NCI-H460 (cell line): ENCODE measurements around the gene RSPH1. TPM values are rescaled to one million over a fixed set of nuclear protein-coding genes. Genes with fewer than 3 reads are reported as not detected.

Source experiments
- DNase-seq: peaks from one replicate; pipeline ENCODE4 v3.0.0-alpha.2; 2016; ENCODE audit warnings: low read depth; ENCODE audit errors: extremely low read depth
- total RNA-seq: library from RNA; depleted of rRNA; stranded (reverse); fragments of >200 nt; shearing (Covaris generic); gene quantifications from 2 replicates; pipeline ENCODE4 v1.2.3, GENCODE V29; 2014

The RSPH1 gene
- total RNA-seq, 1 experiment from 2014 or later: 0.02 TPM

DNA sequence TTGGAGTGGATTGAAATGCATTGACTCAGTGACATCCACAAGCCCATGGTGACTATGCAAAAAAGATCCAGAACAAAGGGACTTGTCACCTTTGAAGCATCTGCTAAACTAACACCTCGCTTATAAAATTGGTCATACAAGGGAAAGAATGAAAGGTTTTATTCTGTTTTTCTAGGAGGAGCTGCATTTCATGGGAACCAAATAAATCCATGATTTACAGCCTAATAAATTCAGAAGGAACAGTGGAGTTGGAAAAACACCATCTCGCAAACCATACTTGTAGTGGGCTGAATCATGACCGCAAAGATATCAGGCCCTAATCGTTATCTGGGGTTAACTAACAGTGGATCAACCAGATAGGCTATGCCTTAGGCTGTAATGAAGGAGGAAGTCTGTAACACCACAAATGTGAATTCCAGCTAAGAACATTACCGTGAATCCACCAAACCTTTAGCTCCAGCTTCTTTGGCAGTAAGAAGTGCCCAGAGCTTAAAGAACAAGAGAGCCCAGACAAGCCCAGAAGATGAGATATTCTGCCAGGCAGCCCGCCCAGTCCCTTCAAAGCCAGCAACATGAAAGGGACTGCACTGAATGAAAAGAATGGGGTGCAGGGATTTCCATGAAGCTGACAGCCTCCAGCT lies 27.4 kb downstream of the RSPH1 start:
- DNase-seq: no peak

GRCh38 chr21:42467140-42467983 lies 28.7 kb downstream of the RSPH1 start:
- no peak for DNase-seq

GRCh38 chr21:42466700-42467099 lies 29.3 kb downstream of the RSPH1 start:
- no peak for DNase-seq

DNA sequence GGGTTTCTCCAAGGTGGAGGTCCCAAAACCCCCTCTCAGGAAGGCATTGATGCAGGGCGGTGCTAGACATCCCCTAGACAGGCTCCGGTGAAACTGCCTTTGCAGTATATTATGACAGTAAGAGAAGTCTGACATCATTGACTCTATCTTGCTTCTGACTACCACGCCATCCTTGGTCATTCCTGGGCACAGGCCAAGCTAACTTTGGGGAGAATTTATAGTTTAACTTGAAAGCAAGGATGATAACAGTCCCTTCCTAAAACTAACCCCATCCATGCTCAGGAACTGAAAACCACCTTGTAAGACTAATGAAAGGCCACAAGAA lies 30.3 kb downstream of the RSPH1 start:
- DNase-seq: no peak

DNA sequence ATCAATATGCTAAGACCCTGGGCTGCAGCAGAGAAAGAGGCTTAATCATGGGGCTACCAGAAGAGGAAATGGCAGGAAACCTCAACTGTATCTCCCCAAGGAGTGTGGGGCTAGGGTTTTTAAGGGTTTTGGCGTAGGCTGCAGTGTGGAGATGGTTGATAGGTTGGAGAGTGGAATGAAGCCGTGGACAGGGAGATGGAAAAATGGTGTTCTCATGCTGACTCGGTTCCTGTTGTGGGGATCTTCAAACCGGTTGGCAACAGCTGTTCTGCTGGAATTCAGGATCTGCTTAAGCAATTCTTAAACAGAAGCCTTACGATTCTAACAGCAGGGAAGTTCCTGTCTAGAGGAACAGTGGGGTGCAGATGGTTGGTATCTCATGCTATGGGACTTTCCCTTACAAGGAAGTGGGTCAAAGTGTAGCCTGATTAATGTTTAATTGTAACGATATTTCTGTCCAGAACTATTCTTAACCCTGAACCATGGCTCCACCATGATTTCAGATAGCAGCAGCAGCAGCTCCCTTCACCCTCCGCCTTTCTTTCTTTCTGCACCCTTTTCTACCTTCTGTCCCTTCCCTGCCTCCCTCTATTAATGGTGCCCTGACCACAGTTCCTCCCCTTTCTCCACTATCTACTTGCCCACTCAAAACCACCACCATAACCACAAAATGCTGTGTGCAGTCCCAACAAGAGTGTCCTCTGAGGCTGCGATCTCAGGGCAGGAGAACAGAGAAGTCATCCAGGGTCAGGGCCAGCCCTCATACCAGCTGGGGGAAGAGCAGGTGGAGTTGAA lies 30.8 kb downstream of the RSPH1 start:
- no peak for DNase-seq

DNA sequence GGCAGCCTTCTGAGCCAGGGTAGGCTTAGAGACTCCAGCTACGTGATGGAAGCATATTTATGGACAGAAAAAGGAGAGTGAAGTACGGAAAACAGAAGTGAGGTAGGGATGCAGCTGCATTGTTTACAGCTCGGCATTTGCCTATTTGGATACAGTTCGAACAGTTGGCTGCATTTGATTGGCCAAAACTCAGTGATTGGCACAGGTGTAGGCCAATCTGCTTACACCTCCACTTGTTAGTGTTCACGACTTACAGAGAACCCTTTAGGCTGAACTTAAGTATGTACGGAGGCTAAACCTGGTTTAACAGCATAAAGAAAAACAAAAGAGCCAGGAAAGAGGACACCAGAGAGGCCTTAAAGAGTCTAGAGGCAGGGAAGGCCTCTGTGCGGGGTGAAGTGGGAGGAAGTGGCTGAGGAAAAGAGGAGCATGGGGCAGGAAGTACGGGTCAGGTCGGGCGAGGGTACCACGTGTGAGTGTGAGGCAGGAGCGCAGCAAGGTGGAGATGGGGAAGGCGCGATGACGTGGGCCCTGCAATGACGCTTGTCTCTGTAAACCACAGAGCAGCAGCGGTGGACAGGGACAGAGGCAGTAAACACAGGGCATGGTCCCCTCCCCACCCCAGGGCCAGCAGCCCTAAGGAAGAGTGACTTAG lies 32.0 kb downstream of the RSPH1 start:
- DNase-seq: no peak

- DNase-seq: no peak
Measured at GRCh38 chr21:42461881-42462877, 33.8 kb downstream of the RSPH1 start.

DNA sequence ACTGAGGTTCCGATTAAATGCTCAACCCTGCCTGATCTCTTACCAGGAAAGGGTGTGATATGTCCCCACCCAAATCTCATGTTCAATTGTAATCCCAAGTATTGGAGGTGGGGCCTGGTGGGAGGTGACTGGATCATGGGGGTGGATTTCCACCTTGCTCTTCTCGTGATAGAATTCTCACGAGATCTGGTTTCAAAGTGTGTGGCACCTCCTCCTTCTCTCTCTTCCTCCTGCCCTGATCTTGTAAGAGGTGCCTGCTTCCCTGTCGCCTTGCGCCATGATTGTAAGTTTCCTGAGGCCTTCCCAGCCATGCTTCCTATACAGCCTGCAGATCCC lies 34.9 kb downstream of the RSPH1 start:
- DNase-seq: no peak

GRCh38 chr21:42460391-42461184 lies 35.4 kb downstream of the RSPH1 start:
- DNase-seq: no peak

GRCh38 chr21:42459546-42460215 lies 36.3 kb downstream of the RSPH1 start:
- DNase-seq: no peak

DNA sequence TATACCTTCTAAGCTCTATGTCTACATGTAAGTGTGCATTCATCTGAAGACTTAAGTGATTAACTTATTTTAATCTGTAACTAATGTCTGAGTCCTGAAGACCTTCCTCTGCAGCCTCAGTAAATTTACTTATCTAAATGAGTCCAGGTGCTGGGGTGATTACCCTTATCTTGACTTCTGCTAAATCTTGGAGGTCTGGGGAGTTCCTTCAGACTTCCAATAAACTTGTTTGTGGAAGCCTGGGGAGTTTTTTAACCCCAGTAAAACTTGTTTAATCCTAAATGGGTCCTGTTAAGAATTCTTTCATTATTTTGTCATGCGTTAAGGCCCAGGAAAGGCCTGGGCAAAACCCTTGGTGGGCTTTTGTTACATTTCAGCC lies 37.0 kb downstream of the RSPH1 start:
- no peak for DNase-seq

- DNase-seq: no peak
Measured at GRCh38 chr21:42456457-42456856, 39.6 kb downstream of the RSPH1 start.

GRCh38 chr21:42455754-42456440 lies 40.1 kb downstream of the RSPH1 start:
- no peak for DNase-seq

DNA sequence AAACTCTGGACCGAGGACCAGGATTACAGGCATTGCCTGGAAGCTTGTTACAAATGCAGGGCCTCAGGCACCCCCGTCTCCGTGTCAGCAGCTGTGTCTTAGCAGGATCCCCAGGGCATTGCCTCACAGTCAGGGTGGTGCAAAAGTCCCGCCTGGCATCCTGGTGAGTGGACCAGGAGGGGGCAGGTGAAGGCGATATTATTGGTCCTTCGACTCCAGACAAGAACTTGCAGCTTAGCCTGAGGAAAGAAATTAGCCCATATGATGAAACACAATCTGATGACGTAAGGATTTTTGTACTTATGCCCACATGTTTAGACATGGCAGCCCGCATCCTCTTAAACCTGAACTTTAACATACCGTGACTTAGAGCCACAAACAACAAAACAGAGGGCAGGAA lies 40.8 kb downstream of the RSPH1 start:
- no peak for DNase-seq

- DNase-seq: no peak
Measured at GRCh38 chr21:42454786-42455185, 41.2 kb downstream of the RSPH1 start.

DNA sequence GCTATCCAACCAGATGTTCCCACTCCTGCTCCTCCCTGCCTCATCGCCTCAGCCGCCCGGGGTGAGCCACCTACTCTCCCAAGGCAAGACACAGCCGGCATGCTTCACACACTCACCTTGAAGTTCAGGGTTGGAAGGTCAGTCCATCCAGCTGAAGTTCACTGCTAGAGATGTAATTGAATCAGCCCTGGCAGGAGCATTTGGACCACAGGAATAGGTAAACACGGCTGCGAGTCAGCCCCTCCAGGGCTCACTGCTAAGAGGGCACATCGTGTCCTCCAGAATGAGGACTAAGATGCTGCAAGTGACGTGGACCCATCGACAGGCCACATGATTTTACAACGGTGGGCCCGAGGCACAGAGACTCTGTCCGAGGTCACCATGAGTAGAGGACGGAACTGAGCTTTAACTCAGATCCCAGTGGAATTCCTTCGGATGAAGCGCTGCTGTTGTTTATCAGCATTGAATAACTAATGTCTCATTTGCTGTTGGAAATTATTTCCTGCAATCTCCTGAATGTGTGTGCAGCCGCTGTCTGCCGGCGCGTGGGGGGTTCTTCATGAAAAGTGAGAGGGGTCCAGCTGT lies 41.9 kb downstream of the RSPH1 start:
- no peak for DNase-seq

GRCh38 chr21:42453224-42453985 lies 42.6 kb downstream of the RSPH1 start:
- no peak for DNase-seq
